PC-9 (cell line): ENCODE results near the gene TMEM123. TPM values are rescaled to one million over a fixed set of nuclear protein-coding genes. Genes with fewer than 3 reads are reported as not detected.
"Not testable (repeated sequence)": the region's sequence is repeated elsewhere in the genome, so short reads cannot be mapped to it uniquely, and the experiment has no call there.

ENCODE experiments used
- BruUV-seq: library from RNA; stranded (reverse); fragments of 400-500 nt; replicated peaks from 2 replicates; lab custom pipeline; 2021; lab: Mats Ljungman, UMichigan
- CTCF ChIA-PET: fragments of 300-600 bp; sonication (Branson Sonifier 250); formaldehyde crosslinking; loops from one replicate; lab custom pipeline; 2022; ENCODE audit warnings: antibody characterized with exemption; lab: Charles Lee
- POLR2A ChIA-PET: fragments of 300-600 bp; sonication (Branson Sonifier 250); formaldehyde crosslinking; loops from one replicate; lab custom pipeline; 2022; ENCODE audit warnings: antibody characterized with exemption; ENCODE audit not compliant: unreplicated experiment; lab: Charles Lee
- DNase-seq, 2 experiments: peaks; one replicate each; pipeline versions ENCODE4 v3.0.0 to v3.0.0-alpha.2; 2015 to 2022; ENCODE audit warnings: mixed read lengths in 1 of 2
- H2AFZ ChIP-seq: fragments of 200-600 bp; sonication (generic); 2 replicates; pipeline ENCODE4 v1.8.1; 2017; ENCODE audit warnings: antibody characterized with exemption
- H3F3A ChIP-seq: fragments of 200-600 bp; sonication (generic); 2 replicates; pipeline ENCODE4 v1.8.1; 2017; ENCODE audit warnings: antibody characterized with exemption, mild to moderate bottlenecking, low read depth; ENCODE audit not compliant: insufficient read depth
- H3K27ac ChIP-seq: fragments of 200-600 bp; sonication (generic); 2 replicates; pipeline ENCODE4 v1.6.1; 2016; ENCODE audit warnings: mixed run types
- H3K27me3 ChIP-seq: fragments of 200-600 bp; sonication (generic); 2 replicates; pipeline ENCODE4 v1.6.1; 2016; ENCODE audit warnings: low read depth, mixed run types; ENCODE audit not compliant: insufficient read depth
- H3K36me3 ChIP-seq: fragments of 200-600 bp; sonication (generic); 2 replicates; pipeline ENCODE4 v1.6.1; 2016; ENCODE audit warnings: low read depth, mixed run types
- H3K4me1 ChIP-seq: fragments of 200-600 bp; sonication (generic); replicated peaks from 2 replicates; pipeline ENCODE4 v1.6.1; 2016; ENCODE audit warnings: mixed run types; ENCODE audit not compliant: insufficient read depth
- H3K4me2 ChIP-seq: fragments of 200-600 bp; sonication (generic); 2 replicates; pipeline ENCODE4 v1.6.1; 2017; ENCODE audit warnings: mixed run types
- H3K4me3 ChIP-seq: fragments of 200-600 bp; sonication (generic); 2 replicates; pipeline ENCODE4 v1.6.1; 2016; ENCODE audit warnings: mixed run types
- H3K79me2 ChIP-seq: fragments of 200-600 bp; sonication (generic); 2 replicates; pipeline ENCODE4 v1.6.1; 2017; ENCODE audit warnings: low read depth, mixed run types
- H3K9me2 ChIP-seq: fragments of 200-600 bp; sonication (generic); 2 replicates; pipeline ENCODE4 v1.8.1; 2017; ENCODE audit warnings: mild to moderate bottlenecking; ENCODE audit not compliant: insufficient read depth
- H3K9me3 ChIP-seq: fragments of 200-600 bp; sonication (generic); 2 replicates; pipeline ENCODE4 v1.8.1; 2016; ENCODE audit warnings: low read depth; ENCODE audit not compliant: insufficient read depth
- H4K20me1 ChIP-seq: fragments of 200-600 bp; sonication (generic); 2 replicates; pipeline ENCODE4 v1.8.1; 2017; ENCODE audit not compliant: insufficient read depth
- EZH2 ChIP-seq: fragments of 200-600 bp; sonication (generic); IDR thresholded peaks from 2 replicates; pipeline ENCODE4 v1.8.0; 2017; ENCODE audit warnings: antibody characterized with exemption, low read depth
- intact Hi-C: fragments of 100-400 bp; cut with micrococcal nuclease; formaldehyde crosslinking; loops from one replicate; pipeline ENCODE4 v1.10.0; 2022; ENCODE audit not compliant: unreplicated experiment
- total RNA-seq: library from RNA; stranded (reverse); gene quantifications from 2 replicates; pipeline ENCODE4 v1.2.3, GENCODE V29; 2021
- TF ChIP-seq, protein P1 (sequence below): fragments of 200-600 bp; sonication (generic); conservative IDR thresholded peaks from 2 replicates; pipeline ENCODE4 v1.6.1; 2017; ENCODE audit warnings: mixed run types, antibody characterized with exemption, mild to moderate bottlenecking, moderate library complexity

The TMEM123 gene
- total RNA-seq, 1 experiment from 2014 or later = 201 TPM

DNA sequence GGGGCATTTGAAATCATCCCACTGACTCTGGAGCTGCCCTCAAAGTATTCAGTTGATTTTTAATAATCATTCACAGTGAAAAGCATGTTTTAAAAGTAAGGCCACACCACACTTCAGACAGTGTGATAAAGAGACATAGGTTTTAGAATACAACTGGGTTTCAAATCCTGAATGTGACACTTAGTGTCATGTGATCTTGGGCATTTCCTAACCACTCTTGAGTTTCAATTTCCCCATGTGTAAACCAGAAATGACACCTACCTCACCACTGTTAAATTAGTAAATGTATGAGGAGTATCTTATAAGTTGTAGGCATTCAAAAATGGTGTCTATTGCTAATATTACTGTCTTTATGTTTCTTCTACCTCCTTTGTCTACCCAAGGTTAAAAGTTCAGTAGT lies 5.4 kb downstream of the TMEM123 start:
- no peaks in the 10 kb centered on the region for H3K27me3 ChIP-seq
- H2AFZ ChIP-seq = no peak overlapping the region
- no peak overlapping the region for H3K4me3 ChIP-seq
- no peaks in the 10 kb centered on the region for H3K9me2 ChIP-seq
- H3K4me1 ChIP-seq = peaks cover 25% of the 10 kb centered on the region
- TF ChIP-seq, protein P1, sequence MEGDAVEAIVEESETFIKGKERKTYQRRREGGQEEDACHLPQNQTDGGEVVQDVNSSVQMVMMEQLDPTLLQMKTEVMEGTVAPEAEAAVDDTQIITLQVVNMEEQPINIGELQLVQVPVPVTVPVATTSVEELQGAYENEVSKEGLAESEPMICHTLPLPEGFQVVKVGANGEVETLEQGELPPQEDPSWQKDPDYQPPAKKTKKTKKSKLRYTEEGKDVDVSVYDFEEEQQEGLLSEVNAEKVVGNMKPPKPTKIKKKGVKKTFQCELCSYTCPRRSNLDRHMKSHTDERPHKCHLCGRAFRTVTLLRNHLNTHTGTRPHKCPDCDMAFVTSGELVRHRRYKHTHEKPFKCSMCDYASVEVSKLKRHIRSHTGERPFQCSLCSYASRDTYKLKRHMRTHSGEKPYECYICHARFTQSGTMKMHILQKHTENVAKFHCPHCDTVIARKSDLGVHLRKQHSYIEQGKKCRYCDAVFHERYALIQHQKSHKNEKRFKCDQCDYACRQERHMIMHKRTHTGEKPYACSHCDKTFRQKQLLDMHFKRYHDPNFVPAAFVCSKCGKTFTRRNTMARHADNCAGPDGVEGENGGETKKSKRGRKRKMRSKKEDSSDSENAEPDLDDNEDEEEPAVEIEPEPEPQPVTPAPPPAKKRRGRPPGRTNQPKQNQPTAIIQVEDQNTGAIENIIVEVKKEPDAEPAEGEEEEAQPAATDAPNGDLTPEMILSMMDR = no peak
- TF ChIP-seq EZH2 = no peak
- peaks cover 20% of the 10 kb centered on the region for H4K20me1 ChIP-seq
- peak overlapping the region; percentile 1; the same call in 1 of the 2 replicates for H3K27ac ChIP-seq
- peaks cover 20% of the 10 kb centered on the region for H3F3A ChIP-seq
- peaks cover 49% of the 10 kb centered on the region for H3K36me3 ChIP-seq
- POLR2A ChIA-PET = no interaction called here
- CTCF ChIA-PET = no interaction called here
- H3K9me3 ChIP-seq = no peaks in the 10 kb centered on the region
- H3K79me2 ChIP-seq = peaks cover 99% of the 10 kb centered on the region
- no peak overlapping the region for H3K4me2 ChIP-seq
- BruUV-seq = no TSS peak
- intact Hi-C loops = no loop called here
- DNase-seq = no peak

DNA sequence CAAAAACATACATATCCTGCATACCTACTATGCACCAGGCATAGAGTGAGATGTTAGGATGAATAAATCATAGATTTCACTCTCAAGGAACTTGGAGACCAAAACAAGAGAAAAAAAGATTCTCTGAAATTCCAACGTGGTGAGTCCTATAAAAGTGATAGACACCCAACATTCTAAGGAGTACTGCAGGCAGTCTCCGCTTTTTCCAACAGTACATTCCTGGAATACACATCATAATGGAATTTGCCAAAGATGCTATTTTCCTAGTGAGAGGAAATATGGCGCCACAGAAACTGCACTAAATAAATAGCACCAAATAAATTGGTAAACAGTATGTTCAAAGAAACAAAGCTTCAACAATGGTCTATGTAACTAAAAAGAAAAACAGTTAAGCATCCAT lies 6.0 kb downstream of the TMEM123 start:
- peaks cover 20% of the 10 kb centered on the region for H4K20me1 ChIP-seq
- H3K4me1 ChIP-seq = peaks cover 25% of the 10 kb centered on the region
- no peak for DNase-seq

DNA sequence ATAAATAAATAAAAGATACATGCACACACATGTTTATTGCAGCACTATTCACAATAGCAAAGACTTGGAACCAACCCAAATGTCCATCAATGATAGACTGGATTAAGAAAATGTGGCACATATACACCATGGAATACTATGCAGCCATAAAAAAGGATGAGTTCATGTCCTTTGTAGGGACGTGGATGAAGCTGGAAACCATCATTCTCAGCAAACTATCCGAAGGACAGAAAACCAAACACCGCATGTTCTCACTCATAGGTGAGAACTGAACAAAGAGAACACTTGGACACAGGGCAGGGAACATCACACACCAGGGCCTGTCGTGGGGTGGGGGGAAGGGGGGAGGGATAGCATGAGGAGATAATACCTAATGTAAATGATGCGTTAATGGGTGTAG lies 7.9 kb downstream of the TMEM123 start:
- H3K9me2 ChIP-seq, H3K4me2 ChIP-seq, H3K27me3 ChIP-seq, DNase-seq, H2AFZ ChIP-seq, H3K9me3 ChIP-seq, H3K27ac ChIP-seq, intact Hi-C loops, BruUV-seq, H3K4me3 ChIP-seq, CTCF ChIA-PET, H4K20me1 ChIP-seq, POLR2A ChIA-PET: not testable (repeated sequence)
- Histone ChIP-seq H3K4me1 (peaks cover 12% of the 10 kb centered on the region), H3K36me3 (peaks cover 52% of the 10 kb centered on the region), H3F3A (peaks cover 11% of the 10 kb centered on the region), H3K79me2 (peaks cover 98% of the 10 kb centered on the region)

More for the DNA sequence above, 6.0 kb downstream of the TMEM123 start:
- ChIA-PET CTCF (no interaction called here), POLR2A (no interaction called here)
- Histone ChIP-seq H3K36me3 (peaks cover 49% of the 10 kb centered on the region), H2AFZ (no peak overlapping the region), H3K79me2 (peaks cover 98% of the 10 kb centered on the region), H3K27me3 (no peaks in the 10 kb centered on the region), H3K27ac (0 out of 2 replicates have a peak overlapping the region, but pooled peaks have one; percentile 1), H3K4me3 (no peak overlapping the region), H3K9me2 (no peaks in the 10 kb centered on the region), H3F3A (peaks cover 14% of the 10 kb centered on the region), H3K4me2 (no peak overlapping the region), H3K9me3 (no peaks in the 10 kb centered on the region)
- no peak for TF ChIP-seq EZH2
- TF ChIP-seq, protein P1 = no peak
- BruUV-seq = no TSS peak
- intact Hi-C loops = loop anchor here (1.0 kb wide), 1 partner anchor 38 kb away; no protein-coding TSS in a partner anchor

DNA sequence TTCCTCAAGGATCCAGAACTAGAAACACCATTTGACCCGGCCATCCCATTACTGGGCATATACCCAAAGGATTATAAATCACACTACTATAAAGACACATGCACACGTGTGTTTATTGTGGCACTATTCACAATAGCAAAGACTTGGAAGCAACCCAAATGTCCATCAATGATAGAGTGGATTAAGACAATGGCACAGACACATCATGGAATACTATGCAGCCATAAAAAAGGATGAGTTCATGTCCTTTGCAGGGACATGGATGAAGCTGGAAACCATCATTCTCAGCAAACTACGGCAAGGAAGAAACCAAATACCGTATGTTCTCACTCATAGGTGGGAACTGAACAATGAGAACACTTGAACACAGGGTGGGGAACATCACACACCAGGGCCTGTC lies 8.4 kb downstream of the TMEM123 start:
- H3K36me3 ChIP-seq = peaks cover 54% of the 10 kb centered on the region
- H2AFZ ChIP-seq, H4K20me1 ChIP-seq, H3K27me3 ChIP-seq, POLR2A ChIA-PET, H3K9me3 ChIP-seq, DNase-seq, H3K4me3 ChIP-seq, H3K4me2 ChIP-seq, CTCF ChIA-PET, H3K4me1 ChIP-seq, intact Hi-C loops, H3K27ac ChIP-seq, H3K9me2 ChIP-seq, BruUV-seq: not testable (repeated sequence)
- H3K79me2 ChIP-seq = peaks cover 95% of the 10 kb centered on the region
- H3F3A ChIP-seq = peaks cover 11% of the 10 kb centered on the region

DNA sequence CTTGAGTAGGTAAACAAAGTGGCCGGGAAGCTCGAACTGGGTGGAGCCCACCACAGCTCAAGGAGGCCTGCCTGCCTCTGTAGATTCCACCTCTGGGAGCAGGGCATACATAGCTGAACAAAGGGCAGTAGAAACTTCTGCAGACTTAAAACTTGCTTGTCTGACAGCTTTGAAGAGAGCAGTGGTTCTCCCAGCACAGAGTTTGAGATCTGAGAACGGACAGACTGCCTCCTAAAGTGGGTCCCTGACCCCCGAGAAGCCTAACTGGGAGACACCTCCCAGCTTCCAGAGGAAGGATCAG lies 13.6 kb downstream of the TMEM123 start:
- H3K9me2 ChIP-seq, CTCF ChIA-PET, H2AFZ ChIP-seq, H3K4me3 ChIP-seq, H3K4me2 ChIP-seq, DNase-seq, H3K4me1 ChIP-seq, H3K27ac ChIP-seq, H4K20me1 ChIP-seq, POLR2A ChIA-PET, H3K27me3 ChIP-seq, H3F3A ChIP-seq, H3K9me3 ChIP-seq, BruUV-seq, intact Hi-C loops: not testable (repeated sequence)
- H3K79me2 ChIP-seq = peaks cover 85% of the 10 kb centered on the region
- peaks cover 43% of the 10 kb centered on the region for H3K36me3 ChIP-seq
